NT2/D1 (cell line): Measurements from ENCODE around the gene GMCL2.

Experiments
- DNase-seq: peaks from one replicate; pipeline ENCODE4 v3.0.0-alpha.2; 2011; ENCODE audit warnings: low read depth, low spot score
- H3K27me3 ChIP-seq: 2 replicates; pipeline ENCODE4 v1.6.0; 2011; ENCODE audit warnings: mild to moderate bottlenecking; ENCODE audit not compliant: insufficient read length, insufficient read depth
- H3K36me3 ChIP-seq: 2 replicates; pipeline ENCODE4 v1.6.1; 2011; ENCODE audit warnings: mild to moderate bottlenecking, low read length, mixed read lengths; ENCODE audit not compliant: insufficient read depth, insufficient read length
- H3K4me1 ChIP-seq: 2 replicates; pipeline ENCODE4 v1.5.1; 2011; ENCODE audit not compliant: insufficient read depth, insufficient read length
- H3K4me3 ChIP-seq: 2 replicates; pipeline ENCODE4 v1.5.1; 2011; ENCODE audit warnings: low read depth; ENCODE audit not compliant: insufficient read length
- H3K9ac ChIP-seq: 2 replicates; pipeline ENCODE4 v1.6.0; 2011; ENCODE audit warnings: low read depth; ENCODE audit not compliant: insufficient read length
- H3K9me3 ChIP-seq: 2 replicates; pipeline ENCODE4 v1.5.1; 2011; ENCODE audit warnings: mild to moderate bottlenecking, low read length; ENCODE audit not compliant: insufficient read depth
- SUZ12 ChIP-seq: IDR thresholded peaks from 2 replicates; pipeline ENCODE4 v1.6.1; 2011; ENCODE audit not compliant: insufficient read length, insufficient read depth; ENCODE audit errors: extremely low read depth
- YY1 ChIP-seq: IDR thresholded peaks from 2 replicates; pipeline ENCODE4 v1.6.1; 2011; ENCODE audit not compliant: insufficient read length, insufficient read depth
- ZNF274 ChIP-seq: IDR thresholded peaks from 2 replicates; pipeline ENCODE4 v1.6.1; 2011; ENCODE audit warnings: mild to moderate bottlenecking, low read depth, low read length

The GMCL2 gene

DNA sequence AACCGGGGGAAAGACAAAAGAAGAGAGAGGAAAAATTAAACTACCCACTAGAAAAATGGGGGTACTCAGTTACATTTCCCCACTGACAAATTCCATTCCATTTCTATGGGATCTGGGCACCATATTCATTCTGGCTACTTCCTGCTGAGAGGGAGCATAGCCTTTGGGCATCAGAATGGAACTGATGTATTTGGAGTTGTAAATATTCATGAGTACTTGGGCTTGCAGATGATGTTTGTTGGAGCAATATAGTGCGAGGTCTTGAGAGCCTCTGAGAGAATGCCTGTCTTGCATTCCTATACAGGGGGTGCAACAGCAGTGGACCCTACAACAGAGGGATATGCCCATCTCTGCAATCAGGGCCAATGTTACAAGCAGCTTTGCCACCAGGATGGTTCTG, 16.7 kb downstream of the GMCL2 start:
- DNase-seq: no peak
- TF ChIP-seq SUZ12 (no peak), ZNF274 (no peak), YY1 (no peak)
- H3K4me3 ChIP-seq: no peak overlapping the region
- no peaks in the 10 kb centered on the region for H3K27me3 ChIP-seq
- H3K9me3 ChIP-seq: no peaks in the 10 kb centered on the region
- H3K36me3 ChIP-seq: no peaks in the 10 kb centered on the region
- H3K4me1 ChIP-seq: no peaks in the 10 kb centered on the region
- H3K9ac ChIP-seq: no peak overlapping the region

DNA sequence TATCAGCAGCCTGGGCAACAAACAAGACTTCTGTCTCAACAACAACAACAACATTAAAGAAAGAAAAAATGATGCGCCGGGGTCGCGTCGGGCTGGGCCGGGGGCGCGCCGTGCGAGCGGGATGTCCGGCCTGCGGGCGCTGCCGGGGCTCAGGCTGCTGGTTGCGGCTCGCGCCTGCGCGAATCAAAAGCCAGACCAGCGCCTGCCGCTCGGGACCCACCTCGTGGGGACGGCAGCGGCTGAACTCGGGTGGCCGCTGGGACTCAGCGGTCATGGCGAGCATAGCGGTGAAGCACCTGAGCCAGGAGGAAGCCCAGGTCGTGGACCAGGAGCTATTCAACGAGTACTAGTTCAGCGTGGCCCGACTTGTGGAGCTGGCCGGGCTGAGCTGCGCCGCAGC, 21.6 kb downstream of the GMCL2 start:
- H3K36me3 ChIP-seq: no peaks in the 10 kb centered on the region
- TF ChIP-seq SUZ12 (no peak), YY1 (no peak), ZNF274 (no peak)
- no peak overlapping the region for H3K4me3 ChIP-seq
- H3K4me1 ChIP-seq: peaks cover 6% of the 10 kb centered on the region
- DNase-seq: no peak
- H3K9ac ChIP-seq: no peak overlapping the region
- peaks cover 7% of the 10 kb centered on the region for H3K27me3 ChIP-seq
- no peaks in the 10 kb centered on the region for H3K9me3 ChIP-seq

DNA sequence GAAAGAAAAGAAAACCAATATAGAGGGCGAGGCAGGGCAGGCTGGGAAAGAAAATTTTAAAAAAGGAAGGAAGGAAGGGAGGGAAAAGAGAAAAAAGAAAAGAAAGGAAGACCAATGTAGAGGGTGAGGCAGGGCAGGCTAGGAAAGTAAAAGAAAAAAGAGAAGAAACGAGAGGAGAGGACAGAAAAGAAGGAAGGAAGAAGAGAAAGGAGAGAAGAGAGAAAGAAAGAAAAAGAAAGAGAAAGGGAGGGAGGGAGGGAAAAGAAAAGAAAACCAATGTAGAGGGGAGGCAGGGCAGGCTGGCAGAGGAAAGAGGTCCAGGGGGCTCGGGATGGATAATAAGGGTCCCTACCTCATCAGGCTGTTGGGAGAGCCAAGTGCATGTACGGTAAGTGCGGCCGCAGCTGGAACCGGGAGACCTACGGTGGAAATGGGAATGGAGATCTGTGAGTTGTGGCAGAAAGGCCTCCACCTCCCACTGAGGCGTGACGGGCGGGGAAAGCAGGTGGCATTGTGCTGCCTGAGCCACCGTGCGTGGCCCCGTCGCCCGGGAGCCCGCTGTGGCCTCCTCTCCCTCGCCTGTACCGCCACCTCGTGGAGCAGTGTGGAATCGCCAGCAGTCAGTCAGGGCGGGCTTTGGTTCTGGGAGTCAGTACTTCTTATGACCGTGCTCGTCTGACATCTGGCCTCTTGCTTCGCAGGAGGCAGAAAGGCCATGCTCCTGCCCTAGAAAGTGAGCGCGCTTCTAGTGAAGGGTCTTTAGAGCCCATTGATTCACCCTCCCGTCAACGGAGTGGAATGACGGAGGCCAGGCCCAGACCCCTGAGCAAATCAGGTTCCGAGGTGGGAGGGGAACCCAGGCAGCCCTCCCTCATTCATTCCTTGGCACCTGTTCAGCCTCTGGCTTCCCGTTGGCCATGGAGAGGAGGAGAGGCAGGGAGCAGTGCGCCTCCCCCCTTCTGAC, 23.1 kb downstream of the GMCL2 start:
- Histone ChIP-seq H3K36me3 (no peaks in the 10 kb centered on the region), H3K9ac (no peak overlapping the region), H3K4me1 (peaks cover 6% of the 10 kb centered on the region), H3K27me3 (peaks cover 7% of the 10 kb centered on the region), H3K9me3 (no peaks in the 10 kb centered on the region), H3K4me3 (no peak overlapping the region)
- TF ChIP-seq SUZ12 (no peak), ZNF274 (no peak), YY1 (no peak)
- peak; percentile 38 for DNase-seq

DNA sequence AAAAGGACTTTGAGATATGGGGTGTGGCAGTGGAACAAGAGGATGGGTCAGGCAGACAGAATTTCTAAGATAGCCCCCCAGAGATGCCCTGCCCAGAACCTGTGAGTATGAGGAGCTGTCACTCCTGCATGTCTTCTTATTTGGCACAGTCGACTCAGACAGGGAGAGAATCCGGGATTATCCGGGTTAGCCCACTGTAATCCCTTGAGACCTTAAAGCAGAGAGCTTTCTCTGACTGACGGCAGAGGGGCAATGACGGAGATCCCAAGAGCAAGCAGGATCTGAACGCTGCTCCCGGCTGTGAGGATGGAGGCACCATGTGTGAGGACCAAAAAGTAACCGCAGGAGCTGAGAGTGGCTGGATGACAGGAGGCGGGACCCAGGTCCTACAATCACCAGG, 24.7 kb downstream of the GMCL2 start:
- no peak overlapping the region for H3K9ac ChIP-seq
- H3K4me3 ChIP-seq: no peak overlapping the region
- H3K9me3 ChIP-seq: no peaks in the 10 kb centered on the region
- TF ChIP-seq YY1 (no peak), ZNF274 (no peak), SUZ12 (no peak)
- no peak for DNase-seq
- H3K27me3 ChIP-seq: peaks cover 7% of the 10 kb centered on the region
- peaks cover 6% of the 10 kb centered on the region for H3K4me1 ChIP-seq
- H3K36me3 ChIP-seq: no peaks in the 10 kb centered on the region

DNA sequence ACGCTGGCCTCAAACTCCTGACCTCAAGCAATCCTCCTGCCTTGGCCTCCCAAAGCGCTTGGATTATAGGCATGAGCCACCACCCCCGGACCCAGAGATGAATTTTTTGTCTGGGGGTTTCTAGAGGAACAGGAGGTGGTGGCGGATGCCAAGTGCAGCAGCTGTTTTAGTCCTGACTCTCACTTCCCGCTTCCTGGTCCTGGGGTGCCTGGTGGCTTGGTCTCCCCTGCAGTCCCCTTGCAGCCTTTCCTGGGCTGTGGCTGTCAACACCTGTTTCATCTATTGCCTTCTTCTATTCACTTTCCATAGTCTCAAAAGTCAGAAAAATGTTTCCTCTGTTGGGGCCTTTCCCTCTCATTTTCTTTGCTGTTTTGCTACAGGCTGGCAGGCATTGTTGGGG, 27.0 kb downstream of the GMCL2 start:
- no peak for TF ChIP-seq ZNF274
- H3K4me1 ChIP-seq: peaks cover 6% of the 10 kb centered on the region

DNA sequence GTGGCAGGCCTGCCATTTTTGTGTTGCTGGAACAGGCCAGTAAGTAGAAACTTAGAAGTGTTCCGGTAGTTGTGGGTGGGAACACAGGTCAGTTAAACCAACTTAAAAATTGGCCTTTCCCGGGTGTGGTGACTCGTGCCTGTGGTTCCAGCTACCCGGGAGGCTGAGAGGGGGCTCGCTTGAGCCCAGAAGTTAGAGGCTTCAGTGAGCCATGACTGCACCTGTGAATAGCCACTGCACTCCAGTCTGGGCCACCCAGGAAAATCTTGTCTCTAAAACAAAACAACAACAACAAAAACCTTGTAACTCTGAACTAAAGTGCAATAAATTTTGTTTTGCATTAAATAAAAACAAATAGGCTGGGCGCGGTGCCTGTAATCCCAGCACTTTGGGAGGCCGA, 32.1 kb downstream of the GMCL2 start:
- H3K36me3 ChIP-seq: peaks cover 28% of the 10 kb centered on the region
- no peaks in the 10 kb centered on the region for H3K9me3 ChIP-seq
- no peaks in the 10 kb centered on the region for H3K27me3 ChIP-seq
- TF ChIP-seq SUZ12 (no peak), ZNF274 (no peak), YY1 (no peak)
- DNase-seq: no peak
- H3K9ac ChIP-seq: no peak overlapping the region
- no peak overlapping the region for H3K4me3 ChIP-seq
- peaks cover 3% of the 10 kb centered on the region for H3K4me1 ChIP-seq

More for the DNA sequence above, 27.0 kb downstream of the GMCL2 start:
- DNase-seq: no peak
- Histone ChIP-seq H3K9ac (no peak overlapping the region), H3K4me3 (no peak overlapping the region), H3K27me3 (peaks cover 7% of the 10 kb centered on the region), H3K9me3 (no peaks in the 10 kb centered on the region), H3K36me3 (no peaks in the 10 kb centered on the region)

DNA sequence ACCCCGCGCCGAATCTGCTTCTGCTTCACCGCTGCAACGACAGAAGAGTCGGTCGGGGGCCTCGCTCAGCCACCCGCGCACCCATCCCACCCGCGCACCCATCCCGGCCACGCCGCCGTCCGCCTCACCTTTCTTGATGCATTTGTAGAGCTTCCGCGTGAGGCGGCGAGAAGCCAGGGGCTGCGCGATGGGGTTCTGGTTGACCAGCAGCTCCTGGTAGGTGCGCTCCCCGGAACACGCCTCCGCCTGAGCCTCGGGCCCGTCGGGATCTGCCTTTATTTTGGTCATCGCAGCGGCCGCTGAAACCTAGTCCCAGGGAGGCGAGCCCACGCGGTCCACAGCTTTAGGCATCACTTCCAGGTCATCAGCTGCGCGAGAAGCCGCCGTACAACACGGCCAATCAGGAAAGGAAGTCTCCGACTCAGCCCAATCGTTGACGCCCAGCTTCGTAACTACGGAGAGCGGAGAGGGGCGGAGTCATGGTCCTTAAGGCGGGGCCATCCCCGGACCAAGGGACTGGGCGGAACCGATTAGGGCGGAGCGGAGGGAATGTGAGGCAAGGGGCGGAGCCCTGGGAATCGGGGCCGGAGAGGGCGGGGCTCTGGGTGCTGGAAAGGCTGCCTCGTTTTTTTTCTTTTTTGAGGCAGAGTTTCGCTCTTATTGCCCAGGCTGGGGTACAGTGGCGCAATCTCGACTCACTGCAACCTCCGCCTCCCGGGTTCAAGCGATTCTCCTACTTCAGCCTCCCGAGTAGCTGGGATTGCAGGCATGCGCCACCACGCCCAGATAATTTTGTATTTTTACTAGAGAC, 33.4 kb downstream of the GMCL2 start, which contains the start of gene NHP2:
TSS of gene NHP2 (minus strand) at position 356 of the 811 bp plus-strand sequence. CDS start at position 288, 68 bp downstream.
- peak within 1 kb of the TSS; percentile 81 for H3K4me3 ChIP-seq
- H3K27me3 ChIP-seq: no peaks in the 10 kb centered on the region
- peak within 1 kb of the TSS; percentile 89 for H3K9ac ChIP-seq
- H3K9me3 ChIP-seq: no peaks in the 10 kb centered on the region
- TF ChIP-seq SUZ12 (no peak), ZNF274 (no peak), YY1 (no peak)
- H3K4me1 ChIP-seq: peaks cover 9% of the 10 kb centered on the region
- DNase-seq: peak; percentile 98
- peaks cover 41% of the 10 kb centered on the region for H3K36me3 ChIP-seq
